Caco-2 (cell line): ENCODE measurements around the gene FIBP. TPM values are rescaled to one million over a fixed set of nuclear protein-coding genes. Genes with fewer than 3 reads are reported as not detected.

Source experiments
- BruUV-seq: library from RNA; stranded (reverse); fragments of 400-500 nt; replicated peaks from 2 replicates; lab custom pipeline; 2021; lab: Mats Ljungman, UMichigan
- CTCF ChIA-PET: fragments of 300-600 bp; sonication (Branson Sonifier 250); formaldehyde crosslinking; loops from one replicate; lab custom pipeline; 2022; ENCODE audit warnings: antibody characterized with exemption; lab: Charles Lee
- POLR2A ChIA-PET: fragments of 300-600 bp; sonication (Branson Sonifier 250); formaldehyde crosslinking; loops from one replicate; lab custom pipeline; 2022; ENCODE audit warnings: antibody characterized with exemption; lab: Charles Lee
- DNase-seq, 2 experiments: peaks; one replicate each; pipeline versions ENCODE4 v3.0.0 to v3.0.0-alpha.2; 2020 to 2022
- H3K27me3 ChIP-seq: replicated peaks from 2 replicates; pipeline ENCODE4 v1.6.0; 2011; ENCODE audit warnings: low read length; ENCODE audit not compliant: control insufficient read depth, insufficient read depth
- H3K36me3 ChIP-seq: 2 replicates; pipeline ENCODE4 v1.5.1; 2011; ENCODE audit warnings: low read length; ENCODE audit not compliant: control insufficient read depth, insufficient read depth
- H3K4me1 ChIP-seq: fragments of 250-450 bp; sonication (Bioruptor Pico); 2 replicates; pipeline ENCODE4 v1.5.1; 2020; ENCODE audit warnings: mild to moderate bottlenecking
- H3K4me3 ChIP-seq: 2 replicates; pipeline ENCODE4 v1.5.1; 2011; ENCODE audit warnings: low read depth, mild to moderate bottlenecking, control low read depth, low read length
- H3K9me3 ChIP-seq: fragments of 250-450 bp; sonication (Bioruptor Pico); 2 replicates; pipeline ENCODE4 v1.5.1; 2020; ENCODE audit warnings: mild to moderate bottlenecking, moderate library complexity
- H3K27ac Mint-ChIP-seq: one replicate; pipeline ENCODE4 v1.8.0; 2022; ENCODE audit warnings: mixed read lengths; ENCODE audit not compliant: unreplicated experiment
- H3K27me3 Mint-ChIP-seq: one replicate; pipeline ENCODE4 v1.8.0; 2022; ENCODE audit warnings: mixed read lengths; ENCODE audit not compliant: insufficient read depth, unreplicated experiment
- H3K36me3 Mint-ChIP-seq: one replicate; pipeline ENCODE4 v1.8.0; 2022; ENCODE audit warnings: mild to moderate bottlenecking, mixed read lengths; ENCODE audit not compliant: insufficient read depth, unreplicated experiment
- H3K4me1 Mint-ChIP-seq: one replicate; pipeline ENCODE4 v1.8.0; 2022; ENCODE audit warnings: low read depth, mixed read lengths; ENCODE audit not compliant: unreplicated experiment
- H3K4me3 Mint-ChIP-seq: one replicate; pipeline ENCODE4 v1.8.0; 2022; ENCODE audit warnings: mild to moderate bottlenecking, moderate library complexity, mixed read lengths; ENCODE audit not compliant: unreplicated experiment
- H3K9me3 Mint-ChIP-seq: one replicate; pipeline ENCODE4 v1.8.0; 2022; ENCODE audit warnings: mixed read lengths; ENCODE audit not compliant: unreplicated experiment
- CTCF ChIP-seq, 2 experiments: fragments of 200-600 bp in 1 of 2; IDR thresholded peaks; 1 replicate in 1 of 2; 2 replicates in 1 of 2; pipeline versions ENCODE4 v1.5.1 to v1.8.0; 2011 to 2022; ENCODE audit warnings: antibody characterized with exemption in 1 of 2, control low read depth in 1 of 2, inconsistent platforms in 1 of 2, low read depth in 1 of 2, low read length in 1 of 2, mild to moderate bottlenecking in 1 of 2, moderate library complexity in 1 of 2; ENCODE audit not compliant: insufficient read depth in 1 of 2, severe bottlenecking in 1 of 2, unreplicated experiment in 1 of 2
- intact Hi-C: fragments of 100-400 bp; cut with micrococcal nuclease; formaldehyde crosslinking; loops from one replicate; pipeline ENCODE4 v1.10.0; 2022; ENCODE audit not compliant: unreplicated experiment
- total RNA-seq: library from RNA; stranded (reverse); gene quantifications from 2 replicates; pipeline ENCODE4 v1.2.3, GENCODE V29; 2022

FIBP gene
- total RNA-seq, 1 experiment from 2014 or later: 61.5 TPM

DNA sequence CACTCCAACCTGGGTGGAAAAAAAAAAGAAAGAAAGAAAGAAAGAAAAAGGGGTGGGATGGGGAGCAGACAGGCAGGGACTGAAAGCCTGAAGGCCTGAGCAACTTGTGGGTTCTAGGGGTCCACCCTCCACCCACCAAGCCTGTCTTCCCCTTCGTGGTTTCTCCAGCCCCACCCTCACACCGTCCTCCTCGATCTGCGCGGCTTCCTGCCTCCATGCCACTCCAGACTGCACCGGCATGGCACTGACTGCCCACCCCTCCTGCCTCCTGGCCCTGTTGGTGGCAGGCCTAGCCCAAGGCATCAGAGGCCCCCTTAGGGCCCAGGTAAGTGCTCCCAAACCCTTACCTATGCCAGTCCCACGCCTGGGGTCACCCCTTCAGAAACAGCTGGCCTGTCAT lies 8.7 kb downstream of the FIBP start, which contains the start of gene CTSW:
Gene CTSW, plus strand, starts transcription at position 221 of the 400 bp plus-strand sequence. Its CDS starts 18 bp downstream, at position 239.
- peaks cover 31% of the 10 kb centered on the region for H3K36me3 Mint-ChIP-seq
- BruUV-seq: no TSS peak

GRCh38 chr11:65873318-65874156 lies 14.7 kb downstream of the FIBP start:
- Mint-ChIP-seq H3K4me3 (peak overlapping the region; percentile 76), H3K9me3 (no peaks in the 10 kb centered on the region), H3K4me1 (peaks cover 6% of the 10 kb centered on the region), H3K27ac (peak overlapping the region; percentile 77), H3K36me3 (peaks cover 27% of the 10 kb centered on the region), H3K27me3 (no peaks in the 10 kb centered on the region)
- no peaks in the 10 kb centered on the region for H3K36me3 ChIP-seq
- peak; percentile 89 to 95 for DNase-seq
- no peak for TF ChIP-seq CTCF (IDR thresholded peaks at IDR 0.05; ENCODE audit: insufficient read depth in 1 of 2, low read depth in 1 of 2, low read length in 1 of 2, severe bottlenecking in 1 of 2, unreplicated experiment in 1 of 2)
- H3K4me1 ChIP-seq: 0 out of 2 replicates have a peak, but pooled peaks cover 3% of the 10 kb centered on the region
- H3K27me3 ChIP-seq: no peaks in the 10 kb centered on the region
- H3K4me3 ChIP-seq: peak overlapping the region; percentile 53
- no peaks in the 10 kb centered on the region for H3K9me3 ChIP-seq
- intact Hi-C loops: no loop called here
- BruUV-seq: no TSS peak
- ChIA-PET POLR2A (interaction anchor here (0.6 to 1.0 kb wide), 3 partner anchors 14 to 212 kb away, joined by 3 to 5 read pairs (median 4); partner anchors contain the start of gene FIBP), CTCF (interaction anchor here (1.2 to 2.1 kb wide), 3 partner anchors 11 to 15 kb away, joined by 6 to 10 read pairs (median 7); partner anchors contain the start of genes FIBP and MUS81)

More for the DNA sequence above, 8.7 kb downstream of the FIBP start, which contains the start of gene CTSW:
- Mint-ChIP-seq H3K4me1 (peaks cover 4% of the 10 kb centered on the region), H3K27me3 (no peaks in the 10 kb centered on the region), H3K9me3 (no peaks in the 10 kb centered on the region), H3K4me3 (no peak within 1 kb of the TSS), H3K27ac (no peak within 1 kb of the TSS)
- H3K36me3 ChIP-seq: peaks cover 1% of the 10 kb centered on the region
- POLR2A ChIA-PET: interaction anchor here (0.6 to 0.7 kb wide), 2 partner anchors 11 to 20 kb away, joined by 3 read pairs; no protein-coding TSS in a partner anchor
- no peaks in the 10 kb centered on the region for H3K4me1 ChIP-seq
- H3K4me3 ChIP-seq: no peak within 1 kb of the TSS
- CTCF ChIA-PET: interaction anchor here (1.3 to 1.9 kb wide), 2 partner anchors 9 to 20 kb away, joined by 5 to 7 read pairs; partner anchors contain the start of genes FIBP and MUS81
- DNase-seq: no peak
- no peaks in the 10 kb centered on the region for H3K9me3 ChIP-seq
- no peaks in the 10 kb centered on the region for H3K27me3 ChIP-seq
- TF ChIP-seq CTCF (IDR thresholded peaks at IDR 0.05; ENCODE audit: insufficient read depth in 1 of 2, low read depth in 1 of 2, low read length in 1 of 2, severe bottlenecking in 1 of 2, unreplicated experiment in 1 of 2): no peak
- intact Hi-C loops: no loop called here

DNA sequence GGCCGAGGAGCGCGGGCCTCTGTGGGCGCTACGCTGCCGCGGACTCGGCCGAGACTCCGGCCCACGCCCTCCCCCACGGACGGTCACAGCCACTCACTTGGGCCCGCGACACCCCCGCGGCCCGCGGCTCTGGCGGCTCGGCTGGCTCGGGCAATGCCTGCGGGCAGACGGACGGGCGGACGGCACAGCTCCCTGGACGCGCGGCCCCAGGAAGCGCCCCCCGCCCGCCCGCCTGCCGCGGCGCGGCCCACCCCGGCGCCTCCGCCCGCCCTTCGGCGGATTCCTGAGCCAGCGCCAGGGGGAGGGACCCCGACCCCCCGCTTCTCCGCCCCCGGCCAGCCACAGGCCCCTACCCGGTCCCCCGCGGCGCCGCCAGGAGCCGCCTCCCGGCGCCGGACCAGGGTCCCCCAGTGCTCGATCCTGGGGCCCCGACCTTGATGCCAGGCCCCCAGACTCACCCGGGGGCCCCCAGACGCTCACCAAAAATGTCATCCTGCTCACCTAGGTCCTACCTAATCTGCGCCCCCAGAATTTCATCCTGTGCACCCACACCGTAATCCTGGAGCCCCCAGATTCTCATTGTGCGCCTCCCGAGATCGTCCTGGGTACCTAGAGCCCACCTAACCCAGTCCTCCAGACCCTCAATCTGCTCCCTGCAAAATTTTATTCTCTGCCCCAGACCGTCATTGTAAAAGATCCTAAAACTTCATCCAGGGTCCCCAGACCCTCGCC lies 15.5 kb downstream of the FIBP start, which contains the start of gene EFEMP2:
Gene EFEMP2, minus strand, starts transcription at position 215 of the 732 bp plus-strand sequence. CDS start 446 bp downstream, outside the sequence.
- H3K27ac Mint-ChIP-seq: peak within 1 kb of the TSS; percentile 77
- Histone ChIP-seq H3K4me1 (0 out of 2 replicates have a peak, but pooled peaks cover 3% of the 10 kb centered on the region), H3K27me3 (no peaks in the 10 kb centered on the region), H3K4me3 (peak within 1 kb of the TSS; percentile 53), H3K36me3 (no peaks in the 10 kb centered on the region), H3K9me3 (no peaks in the 10 kb centered on the region)
- POLR2A ChIA-PET: no interaction called here
- no TSS peak for BruUV-seq
- intact Hi-C loops: no loop called here
- H3K36me3 Mint-ChIP-seq: peaks cover 30% of the 10 kb centered on the region
- peak within 1 kb of the TSS; percentile 76 for H3K4me3 Mint-ChIP-seq
- TF ChIP-seq CTCF (IDR thresholded peaks at IDR 0.05; ENCODE audit: insufficient read depth in 1 of 2, low read depth in 1 of 2, low read length in 1 of 2, severe bottlenecking in 1 of 2, unreplicated experiment in 1 of 2): no peak
- H3K4me1 Mint-ChIP-seq: peaks cover 6% of the 10 kb centered on the region
- CTCF ChIA-PET: interaction anchor here (1.9 to 4.0 kb wide), 3 partner anchors 13 to 16 kb away, joined by 7 to 39 read pairs (median 10); partner anchors contain the start of genes FIBP and MUS81
- DNase-seq: no peak
- no peaks in the 10 kb centered on the region for H3K27me3 Mint-ChIP-seq
- no peaks in the 10 kb centered on the region for H3K9me3 Mint-ChIP-seq
